Ascending aorta (tissue), 2 donors: ENCODE results near the gene SMIM7. TPM values are rescaled to one million over a fixed set of nuclear protein-coding genes. Genes with fewer than 3 reads are reported as not detected.

Experiments used
- DNase-seq, 2 donors: peaks; one replicate each; pipeline ENCODE4 v3.0.0-alpha.2; 2019; ENCODE audit warnings: low spot score in 2 of 2
- H3K27ac ChIP-seq, 2 donors: fragments of 200-600 bp; sonication (generic); one replicate each; pipeline ENCODE4 v1.5.1; 2016 to 2017; ENCODE audit warnings: mild to moderate bottlenecking in 1 of 2
- H3K27me3 ChIP-seq: fragments of 200-600 bp; sonication (generic); one replicate; pipeline ENCODE4 v1.5.1; 2017
- H3K36me3 ChIP-seq, 2 donors: fragments of 200-600 bp; sonication (generic); one replicate each; pipeline ENCODE4 v1.5.1; 2016
- H3K4me1 ChIP-seq, 2 donors: fragments of 200-600 bp; sonication (generic); one replicate each; pipeline ENCODE4 v1.5.1; 2016 to 2017; ENCODE audit warnings: mild to moderate bottlenecking in 1 of 2
- H3K4me3 ChIP-seq, 2 donors: fragments of 200-600 bp; sonication (generic); one replicate each; pipeline ENCODE4 v1.5.1; 2016 to 2017; ENCODE audit warnings: mild to moderate bottlenecking in 1 of 2
- H3K9me3 ChIP-seq, 2 donors: fragments of 200-600 bp; sonication (generic); one replicate each; pipeline ENCODE4 v1.5.1; 2016
- intact Hi-C: fragments of 100-400 bp; cut with DNase I; formaldehyde crosslinking; loops from one replicate; pipeline ENCODE4 v1.15.1; 2023
- total RNA-seq: library from RNA; depleted of rRNA; stranded (reverse); fragments of >200 nt; gene quantifications from one replicate; pipeline ENCODE4 v1.1.0, GENCODE V29; 2016
- TF ChIP-seq, protein P1 (sequence below), 3 experiments: fragments of 200-600 bp in 2 of 3; fragments of 450-650 bp in 1 of 3; sonication (generic) in 2 of 3; IDR thresholded peaks; one replicate each; pipeline ENCODE4 v1.5.1; 2016 to 2019; ENCODE audit warnings: antibody characterized with exemption in 3 of 3, mild to moderate bottlenecking in 1 of 3, moderate library complexity in 1 of 3

SMIM7 gene
- total RNA-seq, 1 donor from 2014 or later = 16.7 TPM

DNA sequence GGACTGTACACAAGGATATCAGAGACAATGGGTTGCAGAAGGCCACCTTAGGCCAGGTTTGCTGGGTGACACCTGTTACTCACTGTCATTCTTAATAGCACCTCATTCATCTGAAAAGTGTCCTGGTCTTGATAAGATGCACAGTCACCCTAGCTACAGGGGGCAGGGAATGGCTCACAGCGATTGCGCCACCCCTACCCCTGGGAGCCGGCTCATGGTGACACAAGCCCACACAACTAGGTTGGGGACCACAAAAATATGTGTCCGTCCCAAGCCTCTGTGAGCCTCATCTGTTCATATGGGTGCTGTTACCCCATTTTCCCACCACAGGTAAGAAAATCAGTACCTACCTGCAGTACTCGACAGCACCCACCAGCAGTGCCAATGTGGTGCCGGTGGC, 55.3 kb downstream of the SMIM7 start:
- intact Hi-C loops = no loop called here
- no peaks in the 10 kb centered on the region for H3K9me3 ChIP-seq
- no peaks in the 10 kb centered on the region for H3K27me3 ChIP-seq
- TF ChIP-seq, protein P1, sequence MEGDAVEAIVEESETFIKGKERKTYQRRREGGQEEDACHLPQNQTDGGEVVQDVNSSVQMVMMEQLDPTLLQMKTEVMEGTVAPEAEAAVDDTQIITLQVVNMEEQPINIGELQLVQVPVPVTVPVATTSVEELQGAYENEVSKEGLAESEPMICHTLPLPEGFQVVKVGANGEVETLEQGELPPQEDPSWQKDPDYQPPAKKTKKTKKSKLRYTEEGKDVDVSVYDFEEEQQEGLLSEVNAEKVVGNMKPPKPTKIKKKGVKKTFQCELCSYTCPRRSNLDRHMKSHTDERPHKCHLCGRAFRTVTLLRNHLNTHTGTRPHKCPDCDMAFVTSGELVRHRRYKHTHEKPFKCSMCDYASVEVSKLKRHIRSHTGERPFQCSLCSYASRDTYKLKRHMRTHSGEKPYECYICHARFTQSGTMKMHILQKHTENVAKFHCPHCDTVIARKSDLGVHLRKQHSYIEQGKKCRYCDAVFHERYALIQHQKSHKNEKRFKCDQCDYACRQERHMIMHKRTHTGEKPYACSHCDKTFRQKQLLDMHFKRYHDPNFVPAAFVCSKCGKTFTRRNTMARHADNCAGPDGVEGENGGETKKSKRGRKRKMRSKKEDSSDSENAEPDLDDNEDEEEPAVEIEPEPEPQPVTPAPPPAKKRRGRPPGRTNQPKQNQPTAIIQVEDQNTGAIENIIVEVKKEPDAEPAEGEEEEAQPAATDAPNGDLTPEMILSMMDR (IDR thresholded peaks at IDR 0.05) = no peak
- no peak for DNase-seq
- H3K4me1 ChIP-seq = peaks cover 3 to 10% of the 10 kb centered on the region in 2 donors
- H3K4me3 ChIP-seq = no peak overlapping the region
- no peaks in the 10 kb centered on the region for H3K36me3 ChIP-seq
- H3K27ac ChIP-seq = no peak overlapping the region

DNA sequence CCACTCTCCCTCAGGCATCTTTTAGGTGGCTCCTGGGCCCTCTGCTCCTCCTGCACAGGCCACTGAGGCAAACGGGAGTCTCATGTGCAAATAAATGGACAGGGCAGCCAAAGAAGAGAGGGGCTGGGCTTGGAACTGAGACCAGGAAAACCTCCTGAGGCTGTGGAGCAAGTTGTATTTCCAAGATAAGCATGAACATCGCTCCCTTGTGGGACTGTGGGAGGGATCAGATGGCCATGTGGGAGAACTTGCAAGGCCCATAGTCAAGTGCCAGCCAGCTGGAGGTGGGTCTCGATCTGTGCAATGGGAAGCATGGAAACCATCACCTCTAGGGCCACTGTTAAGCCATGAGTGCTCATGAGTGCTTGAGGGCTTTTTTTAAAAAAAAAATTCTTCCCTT, 56.9 kb downstream of the SMIM7 start:
- TF ChIP-seq, protein P1 (IDR thresholded peaks at IDR 0.05) = no peak
- Histone ChIP-seq H3K27ac (no peak overlapping the region), H3K4me1 (peaks cover 0 to 10% of the 10 kb centered on the region in 2 donors), H3K9me3 (no peaks in the 10 kb centered on the region), H3K4me3 (no peak overlapping the region), H3K36me3 (no peaks in the 10 kb centered on the region), H3K27me3 (no peaks in the 10 kb centered on the region)
- intact Hi-C loops = no loop called here
- DNase-seq = no peak

DNA sequence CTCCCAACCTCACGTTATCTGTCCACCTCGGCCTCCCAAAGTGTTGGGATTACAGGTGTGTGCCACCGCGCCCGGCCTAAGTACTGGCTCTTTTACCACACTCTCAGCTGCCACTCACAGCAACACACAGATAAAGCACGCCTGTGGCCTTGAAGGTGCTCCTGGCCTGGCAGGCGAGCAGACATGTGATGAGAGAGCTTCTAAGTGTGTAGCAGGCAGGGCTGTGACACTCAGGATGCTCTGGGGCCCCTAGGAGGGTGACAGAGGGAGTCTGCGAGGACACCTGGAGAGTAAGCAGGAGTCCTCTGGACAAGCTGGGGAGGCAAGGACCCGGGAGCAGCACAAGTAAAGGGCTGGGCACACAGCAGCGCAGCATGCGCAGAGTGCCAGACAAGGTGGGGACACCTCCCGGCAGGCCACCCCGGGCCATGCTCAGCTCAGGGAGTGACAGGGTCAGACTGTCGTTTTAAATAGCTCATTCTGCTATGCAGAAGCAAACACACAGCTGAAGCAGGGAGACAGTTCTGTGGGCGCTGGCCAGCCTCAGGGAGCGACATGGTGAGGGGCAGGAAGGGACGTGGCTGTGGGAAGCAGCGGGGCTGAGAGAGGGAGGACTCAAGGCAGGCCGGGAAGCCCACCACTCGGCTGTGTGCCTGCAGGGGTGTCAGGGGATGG, 58.4 kb downstream of the SMIM7 start:
- Histone ChIP-seq H3K27me3 (no peaks in the 10 kb centered on the region), H3K36me3 (no peaks in the 10 kb centered on the region), H3K9me3 (no peaks in the 10 kb centered on the region), H3K4me1 (peaks cover 0 to 5% of the 10 kb centered on the region in 2 donors), H3K27ac (no peak overlapping the region), H3K4me3 (no peak overlapping the region)
- TF ChIP-seq, protein P1 (IDR thresholded peaks at IDR 0.05) = no peak
- intact Hi-C loops = no loop called here
- no peak for DNase-seq

DNA sequence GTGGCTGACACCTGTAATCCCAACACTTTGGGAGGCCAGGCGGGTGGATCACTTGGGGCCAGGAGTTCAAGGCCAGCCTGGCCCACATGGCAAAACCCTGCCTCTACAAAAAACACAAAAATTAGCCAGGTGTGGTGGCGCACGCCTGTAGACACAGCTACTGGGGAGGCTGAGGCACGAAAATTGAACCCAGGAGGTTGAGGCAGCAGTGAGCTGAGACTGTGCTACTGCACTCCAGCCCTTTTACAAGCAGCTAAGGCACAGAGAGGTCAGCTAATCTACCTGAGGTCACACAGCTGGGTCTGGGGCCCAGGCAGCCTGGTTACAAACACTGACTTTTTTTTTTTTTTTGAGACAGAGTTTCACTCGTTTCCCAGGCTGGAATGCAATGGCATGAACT, 59.1 kb downstream of the SMIM7 start:
- Histone ChIP-seq H3K27ac (no peak overlapping the region), H3K4me3 (no peak overlapping the region), H3K27me3 (no peaks in the 10 kb centered on the region), H3K9me3 (no peaks in the 10 kb centered on the region), H3K4me1 (peaks cover 0 to 2% of the 10 kb centered on the region in 2 donors), H3K36me3 (no peaks in the 10 kb centered on the region)
- intact Hi-C loops = no loop called here
- no peak for DNase-seq
- TF ChIP-seq, protein P1 (IDR thresholded peaks at IDR 0.05) = no peak

DNA sequence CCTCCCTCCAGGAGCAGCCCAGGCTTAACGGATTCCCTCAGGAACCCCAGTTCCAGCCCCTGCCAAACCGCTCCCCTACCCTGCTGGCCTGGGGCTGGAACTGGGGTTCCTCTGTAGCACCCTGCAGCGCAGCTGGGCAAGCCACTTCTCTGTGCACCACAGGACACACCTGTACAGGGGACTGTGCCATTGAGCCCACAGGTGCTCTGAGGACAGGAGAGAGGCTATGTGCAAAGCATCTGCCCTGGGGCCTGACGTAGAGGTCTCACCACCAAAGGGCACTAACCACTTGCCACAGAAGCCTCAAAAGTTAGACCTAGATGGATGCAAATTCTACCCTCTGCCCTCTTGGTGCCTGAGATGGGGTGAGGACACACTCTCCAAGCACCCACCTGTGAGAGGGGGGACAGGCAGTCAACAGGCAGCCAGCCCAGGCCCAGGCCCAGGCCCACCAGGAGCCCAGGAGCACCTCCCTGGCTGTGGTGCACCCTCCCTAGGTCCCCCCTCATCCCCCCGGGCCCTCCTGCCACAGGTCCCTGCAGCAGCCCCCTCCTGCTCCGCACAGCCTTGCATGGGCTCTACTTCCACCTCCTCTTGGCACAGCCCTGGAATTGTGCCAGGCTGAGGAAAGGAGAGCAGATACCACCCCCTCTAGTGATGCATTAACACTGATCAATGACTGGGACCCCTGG, 60.1 kb downstream of the SMIM7 start:
- no peak overlapping the region for H3K4me3 ChIP-seq
- TF ChIP-seq, protein P1 (IDR thresholded peaks at IDR 0.05) = no peak
- H3K9me3 ChIP-seq = no peaks in the 10 kb centered on the region
- DNase-seq = no peak
- H3K27me3 ChIP-seq = no peaks in the 10 kb centered on the region
- H3K27ac ChIP-seq = no peak overlapping the region
- peaks cover 0 to 2% of the 10 kb centered on the region in 2 donors for H3K4me1 ChIP-seq
- intact Hi-C loops = no loop called here
- no peaks in the 10 kb centered on the region for H3K36me3 ChIP-seq
